A549 (cell line): Measurements from ENCODE around the gene PTPRK.

Experiments
- BHLHE40 ChIP-seq: IDR thresholded peaks from 2 replicates; pipeline ENCODE4 v1.6.1; 2012; ENCODE audit warnings: low read depth, low read length, inconsistent platforms
- POLR2A ChIP-seq: IDR thresholded peaks from 2 replicates; pipeline ENCODE4 v1.6.1; 2012; ENCODE audit warnings: mild to moderate bottlenecking, low read length
- RAD21 ChIP-seq, 2 experiments: fragments of >200 bp in 1 of 2; sonication (Bioruptor Twin) in 1 of 2; formaldehyde crosslinking in 1 of 2; IDR thresholded peaks in 1 of 2; conservative IDR thresholded peaks in 1 of 2; 2 replicates in 1 of 2; 3 replicates in 1 of 2; pipeline ENCODE4 v1.6.1; 2012 to 2018; ENCODE audit warnings: inconsistent platforms in 1 of 2
- RFX5 ChIP-seq: fragments of 450-650 bp; IDR thresholded peaks from 2 replicates; pipeline ENCODE4 v1.7.1; 2014; ENCODE audit warnings: antibody characterized with exemption, mild to moderate bottlenecking, moderate library complexity
- TF ChIP-seq, protein P1 (sequence below): fragments of >200 bp; sonication (Bioruptor Twin); formaldehyde crosslinking; IDR thresholded peaks from 3 replicates; pipeline ENCODE4 v1.5.1; 2016

DNA sequence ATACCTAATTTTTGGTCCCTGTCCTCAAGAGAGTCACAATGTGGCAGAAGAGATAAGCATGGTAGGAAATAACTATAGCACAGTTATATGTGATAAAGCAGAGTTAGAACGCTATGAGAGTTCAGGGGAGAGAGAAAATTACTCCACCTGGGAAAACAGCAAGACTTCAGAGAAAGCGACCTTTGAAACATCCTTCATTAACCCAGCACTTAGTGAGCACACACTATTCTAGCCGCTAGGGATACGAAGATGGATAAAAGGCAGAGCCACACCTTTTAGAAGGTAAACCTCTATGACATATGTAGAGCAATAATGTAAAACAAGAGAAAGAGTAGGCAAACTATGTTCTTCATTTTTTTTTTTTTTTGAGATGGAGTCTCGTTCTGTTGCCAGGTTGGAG, 264.3 kb downstream of the PTPRK start:
- TF ChIP-seq RAD21 (conservative IDR thresholded peaks at IDR 0.05 in 1 of 2, IDR thresholded peaks at IDR 0.05 in 1 of 2), result no peak
- no peak for TF ChIP-seq BHLHE40
- no peak for TF ChIP-seq RFX5
- TF ChIP-seq, protein P1, sequence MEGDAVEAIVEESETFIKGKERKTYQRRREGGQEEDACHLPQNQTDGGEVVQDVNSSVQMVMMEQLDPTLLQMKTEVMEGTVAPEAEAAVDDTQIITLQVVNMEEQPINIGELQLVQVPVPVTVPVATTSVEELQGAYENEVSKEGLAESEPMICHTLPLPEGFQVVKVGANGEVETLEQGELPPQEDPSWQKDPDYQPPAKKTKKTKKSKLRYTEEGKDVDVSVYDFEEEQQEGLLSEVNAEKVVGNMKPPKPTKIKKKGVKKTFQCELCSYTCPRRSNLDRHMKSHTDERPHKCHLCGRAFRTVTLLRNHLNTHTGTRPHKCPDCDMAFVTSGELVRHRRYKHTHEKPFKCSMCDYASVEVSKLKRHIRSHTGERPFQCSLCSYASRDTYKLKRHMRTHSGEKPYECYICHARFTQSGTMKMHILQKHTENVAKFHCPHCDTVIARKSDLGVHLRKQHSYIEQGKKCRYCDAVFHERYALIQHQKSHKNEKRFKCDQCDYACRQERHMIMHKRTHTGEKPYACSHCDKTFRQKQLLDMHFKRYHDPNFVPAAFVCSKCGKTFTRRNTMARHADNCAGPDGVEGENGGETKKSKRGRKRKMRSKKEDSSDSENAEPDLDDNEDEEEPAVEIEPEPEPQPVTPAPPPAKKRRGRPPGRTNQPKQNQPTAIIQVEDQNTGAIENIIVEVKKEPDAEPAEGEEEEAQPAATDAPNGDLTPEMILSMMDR, result no peak
- no peak for TF ChIP-seq POLR2A
